Activated naive CD8-positive, alpha-beta T cell treated with anti-CD3 and anti-CD28 coated beads, Interleukin-2, amount 10 ng/mL, durations not matched to agents 7 days and 5 days (primary cell): Measurements from ENCODE around the gene MOK. TPM values are rescaled to one million over a fixed set of nuclear protein-coding genes. Genes with fewer than 3 reads are reported as not detected.
A peak's percentile ranks its signal among the peaks of the same experiment; 100 is the strongest.
"Not testable (repeated sequence)": the region's sequence is repeated elsewhere in the genome, so short reads cannot be mapped to it uniquely, and the experiment has no call there.

Source experiments
- ATAC-seq: fragments of 150-1000 bp; cut with Tn5 transposase; one replicate; pipeline ENCODE4 v1.10.0; 2021; ENCODE audit warnings: low read depth, moderate library complexity
- POLR2A ChIA-PET: fragments of 350-600 bp; sonication (Branson Sonifier 250); formaldehyde crosslinking; loops from one replicate; lab custom pipeline; 2021; ENCODE audit warnings: antibody characterized with exemption; lab: Charles Lee
- DNase-seq: peaks from one replicate; pipeline ENCODE4 v3.0.0; 2021
- H3K27ac Mint-ChIP-seq: one replicate; pipeline ENCODE4 v1.8.0; 2022; ENCODE audit warnings: mild to moderate bottlenecking, mixed read lengths
- H3K27me3 Mint-ChIP-seq: one replicate; pipeline ENCODE4 v1.8.0; 2022; ENCODE audit warnings: mild to moderate bottlenecking, moderate library complexity, mixed read lengths
- H3K36me3 Mint-ChIP-seq: one replicate; pipeline ENCODE4 v1.8.0; 2021; ENCODE audit warnings: mild to moderate bottlenecking, mixed read lengths
- H3K4me1 Mint-ChIP-seq: one replicate; pipeline ENCODE4 v1.8.0; 2021; ENCODE audit warnings: mixed read lengths
- H3K4me3 Mint-ChIP-seq: one replicate; pipeline ENCODE4 v1.8.0; 2022; ENCODE audit warnings: mild to moderate bottlenecking, moderate library complexity, mixed read lengths
- H3K9me3 Mint-ChIP-seq: one replicate; pipeline ENCODE4 v1.8.0; 2021; ENCODE audit warnings: mixed read lengths
- total RNA-seq, 2 experiments: library from RNA; stranded (reverse); gene quantifications; one replicate each; pipeline ENCODE4 v1.2.3, GENCODE V29; 2021

Gene MOK
- total RNA-seq, result 1 to 10 TPM; 2.4 to 2.7 TPM

- peak within 1 kb of the TSS; percentile 96 for H3K4me3 Mint-ChIP-seq
- peak within 1 kb of the TSS; percentile 82 for H3K27ac Mint-ChIP-seq
- POLR2A ChIA-PET, result interaction anchor here (0.8 to 2.3 kb wide), 6 partner anchors 10 to 598 kb away, joined by 3 to 10 read pairs (median 4); partner anchors contain the start of gene WDR20
- H3K4me1 Mint-ChIP-seq, result peaks cover 7% of the 10 kb centered on the region
- H3K9me3 Mint-ChIP-seq, result no peaks in the 10 kb centered on the region
- ATAC-seq (peak; percentile 95), DNase-seq (peak; percentile 99)
- peaks cover 14% of the 10 kb centered on the region for H3K27me3 Mint-ChIP-seq
- H3K36me3 Mint-ChIP-seq, result no peaks in the 10 kb centered on the region
Measured at GRCh38 chr14:102304611-102305506, at the start of gene MOK. Gene MOK, minus strand, starts transcription at chr14:102305164. Its CDS starts 196 bp downstream, at chr14:102304968.

GRCh38 chr14:102353126-102353619 is 48.2 kb upstream of the MOK start:
- Mint-ChIP-seq H3K4me3 (no peak overlapping the region), H3K27me3 (no peaks in the 10 kb centered on the region), H3K9me3 (no peaks in the 10 kb centered on the region), H3K27ac (no peak overlapping the region), H3K4me1 (peaks cover 4% of the 10 kb centered on the region), H3K36me3 (peaks cover 18% of the 10 kb centered on the region)
- ATAC-seq (no peak), DNase-seq (no peak)
- POLR2A ChIA-PET, result interaction anchor here (1.4 kb wide), 1 partner anchor 9 kb away, joined by 4 read pairs; the partner anchor contains the start of genes CINP and TECPR2

- Mint-ChIP-seq H3K9me3 (no peaks in the 10 kb centered on the region), H3K36me3 (peaks cover 20% of the 10 kb centered on the region)
- POLR2A ChIA-PET, result interaction anchor here (1.4 kb wide), 1 partner anchor 10 kb away, joined by 4 read pairs; the partner anchor contains the start of genes CINP and TECPR2
Measured at GRCh38 chr14:102352213-102352612, 47.2 kb upstream of the MOK start.

GRCh38 chr14:102351593-102351992 is 46.6 kb upstream of the MOK start:
- not testable (repeated sequence) for H3K9me3 Mint-ChIP-seq, DNase-seq, ATAC-seq, H3K4me3 Mint-ChIP-seq, H3K4me1 Mint-ChIP-seq, H3K27ac Mint-ChIP-seq, H3K27me3 Mint-ChIP-seq
- peaks cover 20% of the 10 kb centered on the region for H3K36me3 Mint-ChIP-seq
- POLR2A ChIA-PET, result interaction anchor here (1.4 kb wide), 1 partner anchor 10 kb away, joined by 4 read pairs; the partner anchor contains the start of genes CINP and TECPR2

More at GRCh38 chr14:102352213-102352612, 47.2 kb upstream of the MOK start:
- DNase-seq (no peak), ATAC-seq (no peak)
- H3K4me3 Mint-ChIP-seq, result no peak overlapping the region
- H3K4me1 Mint-ChIP-seq, result peaks cover 2% of the 10 kb centered on the region
- no peaks in the 10 kb centered on the region for H3K27me3 Mint-ChIP-seq
- no peak overlapping the region for H3K27ac Mint-ChIP-seq

GRCh38 chr14:102351023-102351422 is 46.1 kb upstream of the MOK start:
- H3K4me1 Mint-ChIP-seq, result peaks cover 2% of the 10 kb centered on the region
- no peaks in the 10 kb centered on the region for H3K9me3 Mint-ChIP-seq
- H3K36me3 Mint-ChIP-seq, result peaks cover 20% of the 10 kb centered on the region
- H3K27me3 Mint-ChIP-seq, result no peaks in the 10 kb centered on the region
- H3K4me3 Mint-ChIP-seq, result no peak overlapping the region
- POLR2A ChIA-PET, result no interaction called here
- ATAC-seq, result no peak
- H3K27ac Mint-ChIP-seq, result peak overlapping the region; percentile 38
- no peak for DNase-seq

GRCh38 chr14:102348376-102348775 is 43.4 kb upstream of the MOK start:
- no peak for ATAC-seq
- Mint-ChIP-seq H3K27ac (no peak overlapping the region), H3K4me3 (no peak overlapping the region), H3K4me1 (peaks cover 2% of the 10 kb centered on the region), H3K9me3 (no peaks in the 10 kb centered on the region), H3K36me3 (peaks cover 11% of the 10 kb centered on the region), H3K27me3 (no peaks in the 10 kb centered on the region)
- POLR2A ChIA-PET, result no interaction called here
- no peak for DNase-seq

GRCh38 chr14:102346645-102347044 is 41.7 kb upstream of the MOK start:
- H3K9me3 Mint-ChIP-seq, result no peaks in the 10 kb centered on the region
- DNase-seq, result no peak
- no peaks in the 10 kb centered on the region for H3K4me1 Mint-ChIP-seq
- POLR2A ChIA-PET, result no interaction called here
- H3K27me3 Mint-ChIP-seq, result no peaks in the 10 kb centered on the region
- no peak overlapping the region for H3K4me3 Mint-ChIP-seq
- no peak for ATAC-seq
- H3K27ac Mint-ChIP-seq, result no peak overlapping the region
- H3K36me3 Mint-ChIP-seq, result peaks cover 13% of the 10 kb centered on the region

GRCh38 chr14:102345232-102345631 is 40.3 kb upstream of the MOK start:
- Mint-ChIP-seq H3K4me1 (no peaks in the 10 kb centered on the region), H3K4me3 (no peak overlapping the region), H3K27me3 (no peaks in the 10 kb centered on the region), H3K36me3 (peaks cover 10% of the 10 kb centered on the region), H3K9me3 (no peaks in the 10 kb centered on the region), H3K27ac (no peak overlapping the region)
- DNase-seq, result no peak
- ATAC-seq, result no peak
- POLR2A ChIA-PET, result no interaction called here

GRCh38 chr14:102344485-102344884 is 39.5 kb upstream of the MOK start:
- peaks cover 10% of the 10 kb centered on the region for H3K36me3 Mint-ChIP-seq
- no peak overlapping the region for H3K27ac Mint-ChIP-seq
- H3K27me3 Mint-ChIP-seq, result no peaks in the 10 kb centered on the region
- POLR2A ChIA-PET, result no interaction called here
- H3K4me3 Mint-ChIP-seq, result no peak overlapping the region
- H3K4me1 Mint-ChIP-seq, result no peaks in the 10 kb centered on the region
- ATAC-seq (no peak), DNase-seq (no peak)
- no peaks in the 10 kb centered on the region for H3K9me3 Mint-ChIP-seq

- no peak overlapping the region for H3K4me3 Mint-ChIP-seq
- peaks cover 10% of the 10 kb centered on the region for H3K36me3 Mint-ChIP-seq
- no peaks in the 10 kb centered on the region for H3K4me1 Mint-ChIP-seq
- H3K27ac Mint-ChIP-seq, result no peak overlapping the region
- DNase-seq (no peak), ATAC-seq (no peak)
- no peaks in the 10 kb centered on the region for H3K9me3 Mint-ChIP-seq
- H3K27me3 Mint-ChIP-seq, result no peaks in the 10 kb centered on the region
- POLR2A ChIA-PET, result no interaction called here
Measured at GRCh38 chr14:102344084-102344483, 39.1 kb upstream of the MOK start.

- Mint-ChIP-seq H3K4me1 (peaks cover 2% of the 10 kb centered on the region), H3K27me3 (no peaks in the 10 kb centered on the region), H3K4me3 (no peak overlapping the region), H3K9me3 (no peaks in the 10 kb centered on the region), H3K27ac (no peak overlapping the region), H3K36me3 (peaks cover 6% of the 10 kb centered on the region)
- ATAC-seq (no peak), DNase-seq (no peak)
- POLR2A ChIA-PET, result no interaction called here
Measured at GRCh38 chr14:102342238-102342637, 37.3 kb upstream of the MOK start.

- H3K27me3 Mint-ChIP-seq, result no peaks in the 10 kb centered on the region
- ATAC-seq (no peak), DNase-seq (no peak)
- H3K36me3 Mint-ChIP-seq, result peaks cover 6% of the 10 kb centered on the region
- no peaks in the 10 kb centered on the region for H3K9me3 Mint-ChIP-seq
- H3K4me3 Mint-ChIP-seq, result no peak overlapping the region
- H3K4me1 Mint-ChIP-seq, result peaks cover 2% of the 10 kb centered on the region
- POLR2A ChIA-PET, result no interaction called here
- no peak overlapping the region for H3K27ac Mint-ChIP-seq
Measured at GRCh38 chr14:102341566-102341965, 36.6 kb upstream of the MOK start.

- Mint-ChIP-seq H3K27ac (no peak overlapping the region), H3K27me3 (no peaks in the 10 kb centered on the region), H3K9me3 (no peaks in the 10 kb centered on the region), H3K4me1 (peaks cover 4% of the 10 kb centered on the region), H3K36me3 (peaks cover 8% of the 10 kb centered on the region), H3K4me3 (no peak overlapping the region)
- DNase-seq, result no peak
- POLR2A ChIA-PET, result interaction anchor here (0.7 kb wide), 1 partner anchor 196 kb away, joined by 5 read pairs; no protein-coding TSS in a partner anchor
- ATAC-seq, result no peak
Measured at GRCh38 chr14:102338724-102339123, 33.8 kb upstream of the MOK start.
